H1 (cell line): ENCODE results near the gene RNF26. TPM values are rescaled to one million over a fixed set of nuclear protein-coding genes. Genes with fewer than 3 reads are reported as not detected.

Source experiments
- CTCF ChIA-PET: fragments of 300-600 bp; sonication (Branson Sonifier 250); formaldehyde crosslinking; loops from one replicate; lab custom pipeline; 2021; ENCODE audit not compliant: partially characterized antibody; lab: Charles Lee
- POLR2A ChIA-PET: fragments of 300-600 bp; sonication (Branson Sonifier 250); formaldehyde crosslinking; loops from one replicate; lab custom pipeline; 2021; ENCODE audit warnings: inconsistent platforms; ENCODE audit not compliant: partially characterized antibody; lab: Charles Lee
- DNase-seq, 2 experiments: peaks; one replicate each; pipeline versions ENCODE4 v3.0.0 to v3.0.0-alpha.2; 2010 to 2022; ENCODE audit warnings: low spot score in 2 of 2, low read depth in 1 of 2, mixed read lengths in 1 of 2
- FAIRE-seq: peaks from 2 replicates; lab custom pipeline; 2011; peaks lifted over from hg19 to GRCh38; lab: Jason Lieb, UNC
- H2AFZ ChIP-seq: 2 replicates; pipeline ENCODE4 v1.8.1; 2012; ENCODE audit warnings: low read length, inconsistent platforms
- H2AK5ac ChIP-seq: 2 replicates; pipeline ENCODE4 v1.6.1; 2013; ENCODE audit warnings: low read depth, low read length
- H2BK120ac ChIP-seq: replicated peaks from 2 replicates; pipeline ENCODE3; 2013; ENCODE audit warnings: low read depth, low read length, inconsistent platforms
- H2BK12ac ChIP-seq: 2 replicates; pipeline ENCODE4 v1.6.1; 2013; ENCODE audit warnings: low read depth, low read length
- H2BK15ac ChIP-seq: 2 replicates; pipeline ENCODE4 v1.6.1; 2013; ENCODE audit warnings: low read length
- H2BK20ac ChIP-seq: 2 replicates; pipeline ENCODE4 v1.6.1; 2013; ENCODE audit warnings: low read length
- H2BK5ac ChIP-seq: 2 replicates; pipeline ENCODE4 v1.6.1; 2013; ENCODE audit warnings: low read depth, low read length
- H3K14ac ChIP-seq: 2 replicates; pipeline ENCODE4 v1.6.1; 2013; ENCODE audit warnings: inconsistent platforms; ENCODE audit not compliant: insufficient read length
- H3K18ac ChIP-seq: 2 replicates; pipeline ENCODE4 v1.6.1; 2013; ENCODE audit warnings: low read length; ENCODE audit errors: extremely low read depth
- H3K23ac ChIP-seq: 2 replicates; pipeline ENCODE4 v1.6.1; 2013; ENCODE audit warnings: inconsistent platforms; ENCODE audit not compliant: insufficient read length
- H3K23me2 ChIP-seq: 2 replicates; pipeline ENCODE4 v1.6.1; 2013; ENCODE audit warnings: low read depth, low read length
- H3K27ac ChIP-seq: 2 replicates; pipeline ENCODE4 v1.6.1; 2011; ENCODE audit warnings: low read depth, low read length, inconsistent platforms
- H3K27me3 ChIP-seq, 4 experiments: replicated peaks in 1 of 4; 1 replicate in 1 of 4; 2 replicates in 3 of 4; pipeline versions ENCODE4 v1.6.1 to v1.8.1; 2011 to 2013; ENCODE audit warnings: low read length in 3 of 4, mild to moderate bottlenecking in 3 of 4, inconsistent platforms in 2 of 4, mixed read lengths in 2 of 4, moderate library complexity in 1 of 4; ENCODE audit not compliant: control insufficient read depth in 3 of 4, insufficient read depth in 3 of 4; ENCODE audit errors: extremely low read depth in 1 of 4
- H3K36me3 ChIP-seq, 4 experiments: 2 replicates each; pipeline versions ENCODE4 v1.6.1 to v1.8.1; 2011 to 2013; ENCODE audit warnings: mild to moderate bottlenecking in 4 of 4, low read length in 3 of 4, moderate library complexity in 2 of 4, control low read depth in 1 of 4, inconsistent platforms in 1 of 4; ENCODE audit not compliant: insufficient read depth in 4 of 4, control insufficient read depth in 2 of 4
- H3K4ac ChIP-seq: replicated peaks from 2 replicates; pipeline ENCODE3; 2013; ENCODE audit warnings: low read length, low read depth, mixed read lengths, inconsistent platforms; ENCODE audit not compliant: insufficient read length
- H3K4me1 ChIP-seq, 4 experiments: replicated peaks in 1 of 4; 1 replicate in 1 of 4; 2 replicates in 3 of 4; pipeline versions ENCODE4 v1.6.1 to v1.8.1; 2011 to 2013; ENCODE audit warnings: low read length in 3 of 4, inconsistent platforms in 2 of 4, mixed read lengths in 1 of 4; ENCODE audit not compliant: insufficient read depth in 4 of 4, control insufficient read depth in 3 of 4
- H3K4me2 ChIP-seq, 2 experiments: 2 replicates each; pipeline versions ENCODE4 v1.6.1 to v1.8.1; 2011 to 2013; ENCODE audit warnings: low read depth in 2 of 2, low read length in 2 of 2, control low read depth in 1 of 2, inconsistent platforms in 1 of 2, mild to moderate bottlenecking in 1 of 2; ENCODE audit not compliant: insufficient read depth in 1 of 2
- H3K4me3 ChIP-seq, 4 experiments: fragments of 200-600, 300-600 bp in 1 of 4; sonication (generic), shearing (Covaris generic), sonication (Bioruptor Twin) in 1 of 4; 2 replicates each; pipeline versions ENCODE4 v1.5.1 to v1.8.1; 2011 to 2016; ENCODE audit warnings: low read length in 4 of 4, low read depth in 3 of 4, control low read depth in 2 of 4, inconsistent platforms in 2 of 4, mild to moderate bottlenecking in 2 of 4, mixed read lengths in 1 of 4, moderate library complexity in 1 of 4; ENCODE audit not compliant: insufficient read depth in 2 of 4; ENCODE audit errors: extremely low read depth in 1 of 4
- H3K56ac ChIP-seq: replicated peaks from 2 replicates; pipeline ENCODE3; 2013; ENCODE audit warnings: low read depth, mild to moderate bottlenecking, mixed read lengths, low read length, inconsistent platforms; ENCODE audit not compliant: insufficient read length
- H3K79me1 ChIP-seq: 2 replicates; pipeline ENCODE4 v1.6.1; 2013; ENCODE audit warnings: low read depth, low read length, control low read depth
- H3K79me2 ChIP-seq, 2 experiments: 2 replicates each; pipeline versions ENCODE4 v1.6.1 to v1.8.1; 2012 to 2013; ENCODE audit warnings: low read length in 2 of 2, mild to moderate bottlenecking in 2 of 2, inconsistent platforms in 1 of 2; ENCODE audit not compliant: insufficient read depth in 2 of 2, control insufficient read depth in 1 of 2
- H3K9ac ChIP-seq, 4 experiments: replicated peaks in 1 of 4; 1 replicate in 1 of 4; 2 replicates in 3 of 4; pipeline versions ENCODE4 v1.6.1 to v1.8.1; 2011 to 2013; ENCODE audit warnings: low read depth in 3 of 4, low read length in 3 of 4, control low read depth in 2 of 4, mild to moderate bottlenecking in 2 of 4, moderate library complexity in 2 of 4, inconsistent platforms in 1 of 4; ENCODE audit errors: extremely low read depth in 1 of 4
- H3K9me3 ChIP-seq, 2 experiments: 2 replicates each; pipeline versions ENCODE4 v1.6.1 to v1.8.1; 2012 to 2013; ENCODE audit warnings: mild to moderate bottlenecking in 2 of 2, moderate library complexity in 2 of 2, control low read depth in 1 of 2, inconsistent platforms in 1 of 2, low read depth in 1 of 2, low read length in 1 of 2, mixed read lengths in 1 of 2; ENCODE audit not compliant: insufficient read depth in 2 of 2
- H4K20me1 ChIP-seq, 2 experiments: replicated peaks in 1 of 2; 2 replicates each; pipeline versions ENCODE3 to v1.8.1; 2011 to 2013; ENCODE audit warnings: inconsistent platforms in 2 of 2, low read length in 2 of 2, mild to moderate bottlenecking in 1 of 2; ENCODE audit not compliant: insufficient read depth in 2 of 2, control insufficient read depth in 1 of 2
- H4K5ac ChIP-seq: 2 replicates; pipeline ENCODE4 v1.6.1; 2013; ENCODE audit warnings: low read length, low read depth, mixed read lengths, inconsistent platforms; ENCODE audit not compliant: insufficient read length
- H4K8ac ChIP-seq: 2 replicates; pipeline ENCODE4 v1.8.0; 2013; ENCODE audit warnings: mild to moderate bottlenecking, moderate library complexity, low read length, inconsistent platforms; ENCODE audit not compliant: insufficient read depth; ENCODE audit errors: extremely low read depth
- H4K91ac ChIP-seq: replicated peaks from 2 replicates; pipeline ENCODE3; 2013; ENCODE audit warnings: low read length, mixed read lengths, inconsistent platforms; ENCODE audit not compliant: insufficient read length
- BRCA1 ChIP-seq: IDR thresholded peaks from 2 replicates; pipeline ENCODE4 v1.6.1; 2012; ENCODE audit warnings: low read depth, low read length, improper control_type of control experiment
- CHD2 ChIP-seq: IDR thresholded peaks from 2 replicates; pipeline ENCODE4 v1.6.1; 2012; ENCODE audit warnings: low read length, improper control_type of control experiment
- CREB1 ChIP-seq: IDR thresholded peaks from 2 replicates; pipeline ENCODE4 v1.6.1; 2012; ENCODE audit warnings: inconsistent platforms
- CTBP2 ChIP-seq: IDR thresholded peaks from 2 replicates; pipeline ENCODE4 v1.7.0; 2011; ENCODE audit warnings: borderline replicate concordance, mild to moderate bottlenecking, moderate library complexity, mixed read lengths, low read length; ENCODE audit not compliant: insufficient read depth, insufficient read length
- HDAC2 ChIP-seq, 2 experiments: fragments of 300-600 bp in 1 of 2; sonication (generic) in 1 of 2; IDR thresholded peaks; 2 replicates each; pipeline ENCODE4 v1.6.1; 2011 to 2012; ENCODE audit warnings: low read depth in 2 of 2, low read length in 2 of 2, mild to moderate bottlenecking in 2 of 2, moderate library complexity in 2 of 2, borderline replicate concordance in 1 of 2, inconsistent platforms in 1 of 2
- RBBP5 ChIP-seq: IDR thresholded peaks from 2 replicates; pipeline ENCODE4 v1.7.1; 2012; ENCODE audit warnings: low read depth, mild to moderate bottlenecking, inconsistent platforms, low read length, moderate library complexity, borderline replicate concordance
- SP1 ChIP-seq: IDR thresholded peaks from 2 replicates; pipeline ENCODE4 v1.6.1; 2011; ENCODE audit warnings: low read depth, low read length
- SP4 ChIP-seq: IDR thresholded peaks from 2 replicates; pipeline ENCODE4 v1.6.1; 2012; ENCODE audit warnings: low read length, inconsistent platforms
- WGBS, 2 experiments: shearing (Covaris generic) in 1 of 2; methylation state at CpG; one replicate each; pipeline versions ENCODE4 v1.1.6 to v1.1.7; 2013 to 2015; ENCODE audit warnings: low lambda C conversion rate in 2 of 2, mixed read lengths in 2 of 2, inconsistent platforms in 1 of 2, low coverage in 1 of 2, missing lambda C conversion rate in 1 of 2; ENCODE audit not compliant: insufficient replicate concordance in 2 of 2, insufficient coverage in 1 of 2, insufficient read length in 1 of 2; ENCODE audit errors: extremely low coverage in 1 of 2, missing lambda C conversion rate in 1 of 2; 5-methylcytosine and 5-hydroxymethylcytosine counted together
- polyA plus RNA-seq, 7 experiments: library from polyadenylated mRNA; depleted of rRNA in 3 of 7; stranded (reverse) in 5 of 7; unstranded in 2 of 7; fragments of >200 nt in 5 of 7; fragments of 200-250 nt in 2 of 7; gene quantifications; 1 replicate in 5 of 7; 2 replicates in 1 of 7; 4 replicates in 1 of 7; pipeline versions ENCODE4 v1.2.1 to v1.2.3, GENCODE V29; 2011 to 2013; ENCODE audit warnings: missing spikeins in 2 of 7, mixed read lengths in 2 of 7
- total RNA-seq: library from RNA; stranded (reverse); fragmentation: NEBNext Ultra II Directional; extraction: Animal tissue kit (Norgen Biotek cat#: 25700); gene quantifications from 2 replicates; pipeline ENCODE4 v1.2.1, GENCODE V29; 2021
- TF ChIP-seq, protein P1 (sequence below), 3 experiments: IDR thresholded peaks; 1 replicate in 2 of 3; 2 replicates in 1 of 3; pipeline versions ENCODE4 v1.5.1 to v1.6.1; 2011; ENCODE audit warnings: low read length in 3 of 3, mild to moderate bottlenecking in 3 of 3, inconsistent platforms in 2 of 3, low read depth in 1 of 3, moderate library complexity in 1 of 3; ENCODE audit not compliant: insufficient read depth in 1 of 3; ENCODE audit errors: control extremely low read depth in 1 of 3

The RNF26 gene
- total and polyA plus RNA-seq, 2 of the 8 experiments (the other 6 are each of a cell fraction or from before 2014, with no cell fraction given) = 82.7 to 84.0 TPM

GRCh38 chr11:119380160-119380826 is 46.0 kb downstream of the RNF26 start:
- ChIA-PET POLR2A (interaction anchor here (0.6 to 2.9 kb wide), 7 partner anchors 9 to 57 kb away, joined by 3 to 12 read pairs (median 4); partner anchors contain the start of gene THY1), CTCF (interaction anchor here (1.0 to 26.3 kb wide), 15 partner anchors 7 to 189 kb away, joined by 3 to 474 read pairs (median 11); partner anchors contain the start of genes C1QTNF5 and MFRP)
- Histone ChIP-seq H2AFZ (no peak overlapping the region), H2BK15ac (peak overlapping the region; percentile 99), H3K18ac (peak overlapping the region; percentile 96), H3K4me3 (peak overlapping the region in 2 of 4 experiments; percentile 62 to 81; a peak in 3 of 8 replicates), H2BK20ac (peak overlapping the region; percentile 51; the same call in 1 of the 2 replicates), H2BK12ac (peak overlapping the region; percentile 94; the same call in 1 of the 2 replicates), H3K79me2 (no peaks in the 10 kb centered on the region), H2BK5ac (no peak overlapping the region; the same call in 1 of the 2 replicates), H4K91ac (peak overlapping the region; percentile 69), H3K4me2 (peak overlapping the region; percentile 88 to 97), H3K27ac (no peak overlapping the region), H3K4me1 (peaks cover 9 to 46% (median 40%) of the 10 kb centered on the region in 4 experiments), H3K36me3 (no peaks in the 10 kb centered on the region), H3K14ac (no peak overlapping the region), H4K20me1 (no peaks in the 10 kb centered on the region), H3K27me3 (peaks cover 0 to 12% (median 10%) of the 10 kb centered on the region in 4 experiments; a peak in 6 of 7 replicates), H2AK5ac (peak overlapping the region; percentile 3; the same call in 1 of the 2 replicates), H3K79me1 (no peaks in the 10 kb centered on the region), H3K4ac (no peak overlapping the region), H3K23me2 (peaks cover 21% of the 10 kb centered on the region), H4K8ac (no peak overlapping the region), H3K9ac (no peak overlapping the region; a peak in 1 of 7 replicates), H4K5ac (peak overlapping the region; percentile 3), H3K9me3 (no peaks in the 10 kb centered on the region), H3K56ac (no peak overlapping the region), H2BK120ac (no peak overlapping the region), H3K23ac (no peak overlapping the region)
- 77% methylated on average over 13 of the region's 13 CpGs; no CpG with 5 or more reads in 1 of the 2 experiments for WGBS, 2 experiments
- DNase-seq (no peak), FAIRE-seq (no peak)
- TF ChIP-seq HDAC2 (IDR thresholded peaks at IDR 0.05; ENCODE audit: borderline replicate concordance in 1 of 2, low read depth in 2 of 2, low read length in 2 of 2) = no peak
- no peak for TF ChIP-seq SP1
- TF ChIP-seq CHD2 = no peak
- TF ChIP-seq, protein P1, sequence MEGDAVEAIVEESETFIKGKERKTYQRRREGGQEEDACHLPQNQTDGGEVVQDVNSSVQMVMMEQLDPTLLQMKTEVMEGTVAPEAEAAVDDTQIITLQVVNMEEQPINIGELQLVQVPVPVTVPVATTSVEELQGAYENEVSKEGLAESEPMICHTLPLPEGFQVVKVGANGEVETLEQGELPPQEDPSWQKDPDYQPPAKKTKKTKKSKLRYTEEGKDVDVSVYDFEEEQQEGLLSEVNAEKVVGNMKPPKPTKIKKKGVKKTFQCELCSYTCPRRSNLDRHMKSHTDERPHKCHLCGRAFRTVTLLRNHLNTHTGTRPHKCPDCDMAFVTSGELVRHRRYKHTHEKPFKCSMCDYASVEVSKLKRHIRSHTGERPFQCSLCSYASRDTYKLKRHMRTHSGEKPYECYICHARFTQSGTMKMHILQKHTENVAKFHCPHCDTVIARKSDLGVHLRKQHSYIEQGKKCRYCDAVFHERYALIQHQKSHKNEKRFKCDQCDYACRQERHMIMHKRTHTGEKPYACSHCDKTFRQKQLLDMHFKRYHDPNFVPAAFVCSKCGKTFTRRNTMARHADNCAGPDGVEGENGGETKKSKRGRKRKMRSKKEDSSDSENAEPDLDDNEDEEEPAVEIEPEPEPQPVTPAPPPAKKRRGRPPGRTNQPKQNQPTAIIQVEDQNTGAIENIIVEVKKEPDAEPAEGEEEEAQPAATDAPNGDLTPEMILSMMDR (IDR thresholded peaks at IDR 0.05; ENCODE audit: control extremely low read depth in 1 of 3, insufficient read depth in 1 of 3, low read depth in 1 of 3, low read length in 3 of 3) = no peak
- no peak for TF ChIP-seq SP4
- no peak for TF ChIP-seq RBBP5
- no peak for TF ChIP-seq CREB1
- no peak for TF ChIP-seq CTBP2
- no peak for TF ChIP-seq BRCA1
